SH-SY5Y (cell line): Measurements from ENCODE around the gene CCR5.

ENCODE experiments used
- GATA2 ChIP-seq: IDR thresholded peaks from 2 replicates; pipeline ENCODE4 v1.6.1; 2011; ENCODE audit warnings: mild to moderate bottlenecking, low read depth, low read length
- GATA3 ChIP-seq: IDR thresholded peaks from 2 replicates; pipeline ENCODE4 v1.6.1; 2011; ENCODE audit warnings: low read depth, mild to moderate bottlenecking, low read length, moderate library complexity

GRCh38 chr3:46356276-46356675, 14.5 kb upstream of the CCR5 start:
- TF ChIP-seq GATA2, result no peak
- TF ChIP-seq GATA3, result no peak
